Heart left ventricle (tissue), 13 donors: ENCODE data around the gene NOS1AP.

Source experiments
- CTCF ChIP-seq, 12 donors: fragments of 200-600 bp; sonication (generic) in 4 of 12; IDR thresholded peaks; one replicate each; pipeline versions ENCODE4 v1.5.0 to v1.8.0; 2018 to 2022; ENCODE audit warnings: antibody characterized with exemption in 12 of 12, mild to moderate bottlenecking in 5 of 12
- POLR2A ChIP-seq, 2 donors: fragments of 450-650 bp; IDR thresholded peaks; one replicate each; pipeline ENCODE4 v1.6.1; 2017; ENCODE audit warnings: antibody characterized with exemption in 2 of 2, mild to moderate bottlenecking in 2 of 2, moderate library complexity in 2 of 2
- donor health status: ischemic (EF 13 %, LVEDD 7.1; RV severe dilation, severe dysfunction).
- donor health status: DM: no; HTN: yes; CAD: no.
- donor health status: DM: no; HTN: no; CAD: no.
- donor health status: ischemic (EF 25% LVEDD 6.9; RV normal size, moderate dysfunction).
- donor health status: ischemic (EF 25% LVEDD 5.7; RV mildly dilated, moderate dysfunction).
- donor health status: ischemic (EF 35%, LVEDD 5.7; RV mildly dilated, moderate dysfunction).
- donor health status: nonischemic (EF 11% LVEDD 7.7; RV severe dilation, severe dysfunction).
- donor health status: DM: yes; HTN: yes; CAD: no.
- donor health status: PGD.
- donor health status: ischemic (EF 29% LVEDD 5.4; RV normal size, mild dysfunction).
- donor health status: nonischemic (EF 23%, LVEDD 6.1; RV moderate dilation, normal function).

GRCh38 chr1:162029157-162029556 lies 40.3 kb upstream of the NOS1AP start:
- TF ChIP-seq CTCF (IDR thresholded peaks at IDR 0.05) (no peak), POLR2A (IDR thresholded peaks at IDR 0.05) (no peak)
